ENCODE results near the gene KIF6.
"Not testable (repeated sequence)": the region's sequence is repeated elsewhere in the genome, so short reads cannot be mapped to it uniquely, and the experiment has no call there.

KIF6 gene

GRCh38 chr6:39724787-39725631 is at the start of gene KIF6:
KIF6 (minus strand) TSS chr6:39725408; CDS start chr6:39725310, 98 bp downstream.
- DNase-seq (ENCODE audit: low read depth) = peak; percentile 72

- no peak for DNase-seq (ENCODE audit: low read depth)
These were observed 48.6 kb upstream of the KIF6 start for GRCh38 chr6:39773782-39774181.

- DNase-seq (ENCODE audit: low read depth) = no peak
These were observed 47.5 kb upstream of the KIF6 start for GRCh38 chr6:39772559-39773273.

- DNase-seq (ENCODE audit: low read depth) = no peak
These were observed 45.2 kb upstream of the KIF6 start for GRCh38 chr6:39770446-39770845.

- no peak for DNase-seq (ENCODE audit: low read depth)
These were observed 43.8 kb upstream of the KIF6 start for GRCh38 chr6:39769012-39769411.

GRCh38 chr6:39765508-39766065 is 40.4 kb upstream of the KIF6 start:
- DNase-seq (ENCODE audit: low read depth) = no peak

GRCh38 chr6:39760226-39760952 is 35.2 kb upstream of the KIF6 start:
- no peak for DNase-seq (ENCODE audit: low read depth)

- DNase-seq (ENCODE audit: low read depth) = no peak
These were observed 33.8 kb upstream of the KIF6 start for GRCh38 chr6:39758905-39759605.

GRCh38 chr6:39756582-39756981 is 31.4 kb upstream of the KIF6 start:
- no peak for DNase-seq (ENCODE audit: low read depth)

- DNase-seq (ENCODE audit: low read depth) = no peak
These were observed 30.0 kb upstream of the KIF6 start for GRCh38 chr6:39755231-39755630.

GRCh38 chr6:39754514-39755115 is 29.4 kb upstream of the KIF6 start:
- no peak for DNase-seq (ENCODE audit: low read depth)

GRCh38 chr6:39753725-39754045 is 28.5 kb upstream of the KIF6 start:
- no peak for DNase-seq (ENCODE audit: low read depth)

- no peak for DNase-seq (ENCODE audit: low read depth)
These were observed 27.9 kb upstream of the KIF6 start for GRCh38 chr6:39752835-39753724.

GRCh38 chr6:39746795-39747194 is 21.6 kb upstream of the KIF6 start:
- DNase-seq (ENCODE audit: low read depth) = no peak

GRCh38 chr6:39733704-39734103 is 8.5 kb upstream of the KIF6 start:
- no peak for DNase-seq (ENCODE audit: low read depth)

GRCh38 chr6:39731565-39731964 is 6.4 kb upstream of the KIF6 start:
- no peak for DNase-seq (ENCODE audit: low read depth)

- no peak for DNase-seq (ENCODE audit: low read depth)
These were observed 4.7 kb upstream of the KIF6 start for GRCh38 chr6:39729945-39730344.

- DNase-seq (ENCODE audit: low read depth) = no peak
These were observed 407 bp upstream of the KIF6 start for GRCh38 chr6:39725632-39725997.

- not testable (repeated sequence) for DNase-seq (ENCODE audit: low read depth)
These were observed 1.9 kb downstream of the KIF6 start for GRCh38 chr6:39723350-39723749.

GRCh38 chr6:39714802-39715201 is 10.4 kb downstream of the KIF6 start:
- no peak for DNase-seq (ENCODE audit: low read depth)
